OCI-LY7 (cell line): ENCODE results near the gene CIART.

ENCODE experiments used
- EZH2phosphoT487 ChIP-seq: fragments of 200-600 bp; sonication (generic); IDR thresholded peaks from 2 replicates; pipeline ENCODE4 v1.6.1; 2018; ENCODE audit warnings: low read depth, borderline replicate concordance, mild to moderate bottlenecking, mixed run types, antibody characterized with exemption, low read length, moderate library complexity, mixed read lengths
- TF ChIP-seq, protein P1 (sequence below): fragments of 200-600 bp; sonication (generic); conservative IDR thresholded peaks from 2 replicates; pipeline ENCODE4 v1.5.1; 2014; ENCODE audit warnings: mild to moderate bottlenecking, antibody characterized with exemption, low read length, moderate library complexity, mixed read lengths

DNA sequence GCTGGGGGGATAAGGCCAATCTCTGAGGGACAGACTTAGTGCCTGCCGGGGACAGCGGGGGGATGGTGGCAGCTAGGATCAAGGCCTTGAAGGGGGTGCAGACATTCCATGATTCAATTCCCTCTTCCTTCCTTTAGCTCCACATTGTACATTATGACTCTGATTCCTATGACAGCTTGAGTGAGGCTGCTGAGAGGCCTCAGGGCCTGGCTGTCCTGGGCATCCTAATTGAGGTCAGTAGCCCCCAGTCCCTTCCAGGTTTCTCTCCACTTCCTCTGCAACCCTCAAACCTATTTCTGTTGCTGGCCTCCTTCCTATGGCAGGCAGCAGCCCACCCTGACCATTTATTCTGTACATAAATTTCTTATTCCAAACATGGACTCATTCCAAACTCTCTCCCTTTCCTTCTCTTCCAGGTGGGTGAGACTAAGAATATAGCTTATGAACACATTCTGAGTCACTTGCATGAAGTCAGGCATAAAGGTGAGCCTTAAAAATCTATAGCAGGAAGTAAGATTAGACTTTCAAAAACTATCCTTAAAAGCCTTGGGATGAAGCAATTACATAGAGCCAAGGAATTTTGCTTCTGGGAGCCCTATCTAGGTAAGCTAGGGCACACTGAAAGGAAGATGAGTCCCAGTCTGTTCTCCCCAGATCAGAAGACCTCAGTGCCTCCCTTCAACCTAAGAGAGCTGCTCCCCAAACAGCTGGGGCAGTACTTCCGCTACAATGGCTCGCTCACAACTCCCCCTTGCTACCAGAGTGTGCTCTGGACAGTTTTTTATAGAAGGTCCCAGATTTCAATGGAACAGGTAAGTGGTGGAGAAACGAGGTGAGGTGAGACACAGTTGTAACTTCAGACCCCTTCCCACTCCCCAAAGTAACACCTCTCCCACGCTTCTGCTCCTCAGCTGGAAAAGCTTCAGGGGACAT, 19.7 kb upstream of the CIART start:
- no peak for TF ChIP-seq EZH2phosphoT487
- TF ChIP-seq, protein P1, sequence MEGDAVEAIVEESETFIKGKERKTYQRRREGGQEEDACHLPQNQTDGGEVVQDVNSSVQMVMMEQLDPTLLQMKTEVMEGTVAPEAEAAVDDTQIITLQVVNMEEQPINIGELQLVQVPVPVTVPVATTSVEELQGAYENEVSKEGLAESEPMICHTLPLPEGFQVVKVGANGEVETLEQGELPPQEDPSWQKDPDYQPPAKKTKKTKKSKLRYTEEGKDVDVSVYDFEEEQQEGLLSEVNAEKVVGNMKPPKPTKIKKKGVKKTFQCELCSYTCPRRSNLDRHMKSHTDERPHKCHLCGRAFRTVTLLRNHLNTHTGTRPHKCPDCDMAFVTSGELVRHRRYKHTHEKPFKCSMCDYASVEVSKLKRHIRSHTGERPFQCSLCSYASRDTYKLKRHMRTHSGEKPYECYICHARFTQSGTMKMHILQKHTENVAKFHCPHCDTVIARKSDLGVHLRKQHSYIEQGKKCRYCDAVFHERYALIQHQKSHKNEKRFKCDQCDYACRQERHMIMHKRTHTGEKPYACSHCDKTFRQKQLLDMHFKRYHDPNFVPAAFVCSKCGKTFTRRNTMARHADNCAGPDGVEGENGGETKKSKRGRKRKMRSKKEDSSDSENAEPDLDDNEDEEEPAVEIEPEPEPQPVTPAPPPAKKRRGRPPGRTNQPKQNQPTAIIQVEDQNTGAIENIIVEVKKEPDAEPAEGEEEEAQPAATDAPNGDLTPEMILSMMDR: peak; percentile 38; the same call in 1 of the 2 replicates
